Body of pancreas (tissue), 2 donors: ENCODE data around the gene OPALIN. TPM values are rescaled to one million over a fixed set of nuclear protein-coding genes. Genes with fewer than 3 reads are reported as not detected.

Experiments used
- total RNA-seq, 2 donors: library from RNA; depleted of rRNA; stranded (reverse); fragments of >200 nt; gene quantifications; one replicate each; pipeline ENCODE4 v1.1.0, GENCODE V29; 2016

The OPALIN gene
- total RNA-seq, 2 donors from 2014 or later, result not detected

Other genes with a start within 250 kb of the OPALIN start
- gene ZNF518A, start 228.7 kb downstream of the OPALIN start, total RNA-seq, result 10 to 100 TPM; 23.1 to 24.4 TPM
- gene BLNK, start 87.4 kb downstream of the OPALIN start, total RNA-seq, result 10 to 100 TPM; 13.5 to 55.4 TPM
- gene DNTT, start 54.6 kb downstream of the OPALIN start, total RNA-seq, result not detected
- gene TLL2, start 154.9 kb upstream of the OPALIN start, total RNA-seq, result not detected
- gene TM9SF3, start 228.0 kb upstream of the OPALIN start, total RNA-seq, result 10 to 100 TPM; 73.7 to 75.2 TPM